ENCODE measurements around the gene TUBB2B. TPM values are rescaled to one million over a fixed set of nuclear protein-coding genes. Genes with fewer than 3 reads are reported as not detected.

Gene TUBB2B
- total RNA-seq, 1 donor from 2014 or later: 6.9 TPM

DNA sequence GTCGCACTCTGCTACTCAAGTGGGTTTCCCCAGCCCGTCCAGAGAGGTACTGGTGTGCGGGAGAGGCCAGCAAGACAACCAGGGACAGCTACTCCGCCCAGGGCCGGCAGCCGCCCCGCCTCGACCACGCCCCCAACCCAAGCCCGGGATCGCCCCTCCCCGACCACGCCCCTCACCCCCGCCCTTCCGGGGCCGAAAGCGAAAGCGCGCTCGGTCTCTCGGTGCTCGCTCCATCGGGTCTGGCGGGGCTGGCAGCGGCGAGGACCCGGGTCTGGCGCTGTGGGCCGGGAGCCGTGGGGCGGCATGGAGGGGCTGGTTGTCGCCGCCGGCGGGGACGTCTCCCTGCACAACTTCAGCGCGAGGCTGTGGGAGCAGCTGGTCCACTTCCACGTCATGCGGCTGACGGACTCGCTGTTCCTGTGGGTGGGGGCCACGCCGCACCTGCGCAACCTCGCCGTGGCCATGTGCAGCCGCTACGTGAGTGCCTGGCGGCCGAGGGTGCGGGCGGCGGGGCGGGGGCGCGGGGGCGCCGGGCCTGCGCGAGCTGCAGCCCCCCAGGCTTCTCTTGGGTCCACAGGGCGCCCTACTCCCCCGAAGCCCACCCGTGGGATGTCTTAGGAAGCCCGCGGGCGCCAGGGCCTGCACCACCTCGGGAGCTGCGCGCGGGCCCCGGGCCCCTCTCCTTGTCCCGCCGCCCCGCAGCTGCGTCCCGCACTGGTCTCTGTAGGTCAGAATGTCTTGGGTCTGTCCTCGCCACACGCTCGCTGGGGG is 31.5 kb upstream of the TUBB2B start, which contains the start of gene PSMG4:
PSMG4 (plus strand) TSS at position 228 of the 771 bp plus-strand sequence; CDS start at position 304, 76 bp downstream.
- Histone ChIP-seq H3K27me3 (no peaks in the 10 kb centered on the region), H3K27ac (peak within 1 kb of the TSS; percentile 77), H3K4me3 (peak within 1 kb of the TSS; percentile 67 to 81), H3K36me3 (peaks cover 0 to 8% of the 10 kb centered on the region in 2 donors), H3K9me3 (no peaks in the 10 kb centered on the region), H3K4me1 (peaks cover 44% of the 10 kb centered on the region)
- intact Hi-C loops (cut with DNase I): loop anchor here (5.0 kb wide), 2 partner anchors 137 to 317 kb away; no protein-coding TSS in a partner anchor
- DNase-seq (ENCODE audit: extremely low spot score in 2 of 2): no peak
- TF ChIP-seq POLR2A (IDR thresholded peaks at IDR 0.05) (peak in 1 of 2 donors; percentile 26), POLR2AphosphoS5 (IDR thresholded peaks at IDR 0.05; ENCODE audit: insufficient read depth in 1 of 2, low read depth in 1 of 2) (peak; percentile 50 to 83)
- TF ChIP-seq, protein P1, sequence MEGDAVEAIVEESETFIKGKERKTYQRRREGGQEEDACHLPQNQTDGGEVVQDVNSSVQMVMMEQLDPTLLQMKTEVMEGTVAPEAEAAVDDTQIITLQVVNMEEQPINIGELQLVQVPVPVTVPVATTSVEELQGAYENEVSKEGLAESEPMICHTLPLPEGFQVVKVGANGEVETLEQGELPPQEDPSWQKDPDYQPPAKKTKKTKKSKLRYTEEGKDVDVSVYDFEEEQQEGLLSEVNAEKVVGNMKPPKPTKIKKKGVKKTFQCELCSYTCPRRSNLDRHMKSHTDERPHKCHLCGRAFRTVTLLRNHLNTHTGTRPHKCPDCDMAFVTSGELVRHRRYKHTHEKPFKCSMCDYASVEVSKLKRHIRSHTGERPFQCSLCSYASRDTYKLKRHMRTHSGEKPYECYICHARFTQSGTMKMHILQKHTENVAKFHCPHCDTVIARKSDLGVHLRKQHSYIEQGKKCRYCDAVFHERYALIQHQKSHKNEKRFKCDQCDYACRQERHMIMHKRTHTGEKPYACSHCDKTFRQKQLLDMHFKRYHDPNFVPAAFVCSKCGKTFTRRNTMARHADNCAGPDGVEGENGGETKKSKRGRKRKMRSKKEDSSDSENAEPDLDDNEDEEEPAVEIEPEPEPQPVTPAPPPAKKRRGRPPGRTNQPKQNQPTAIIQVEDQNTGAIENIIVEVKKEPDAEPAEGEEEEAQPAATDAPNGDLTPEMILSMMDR (IDR thresholded peaks at IDR 0.05): peak in 1 of 3 experiments; percentile 19

DNA sequence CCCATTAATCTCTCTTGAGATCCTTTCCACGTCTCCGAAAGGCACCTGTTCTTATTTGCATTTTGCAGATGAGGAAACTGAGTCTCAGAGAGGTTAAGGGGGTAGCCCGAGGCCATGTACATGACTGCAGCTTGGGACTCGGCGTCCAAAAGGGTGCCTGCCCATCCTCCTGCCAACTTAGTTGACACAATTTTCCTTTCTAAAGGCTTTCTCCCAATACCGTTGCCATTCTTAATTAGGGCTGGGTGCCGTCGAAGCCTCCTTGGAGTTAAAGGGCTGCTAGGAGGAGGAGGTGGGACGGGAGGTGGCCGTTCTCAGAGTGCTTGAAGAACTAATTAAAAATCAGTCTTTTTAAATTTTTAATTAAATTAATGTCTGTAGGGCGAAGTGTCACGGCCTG is 30.7 kb upstream of the TUBB2B start:
- Histone ChIP-seq H3K36me3 (peaks cover 0 to under 1% of the 10 kb centered on the region in 2 donors), H3K27ac (peak overlapping the region; percentile 77), H3K4me1 (peaks cover 37% of the 10 kb centered on the region), H3K9me3 (no peaks in the 10 kb centered on the region), H3K4me3 (peak overlapping the region; percentile 67 to 81), H3K27me3 (no peaks in the 10 kb centered on the region)
- DNase-seq (ENCODE audit: extremely low spot score in 2 of 2): no peak
- intact Hi-C loops (cut with DNase I): loop anchor here (5.0 kb wide), 2 partner anchors 136 to 316 kb away; no protein-coding TSS in a partner anchor
- TF ChIP-seq POLR2AphosphoS5 (IDR thresholded peaks at IDR 0.05; ENCODE audit: insufficient read depth in 1 of 2, low read depth in 1 of 2): no peak
- TF ChIP-seq POLR2A (IDR thresholded peaks at IDR 0.05): no peak
- TF ChIP-seq, protein P1 (IDR thresholded peaks at IDR 0.05): no peak

DNA sequence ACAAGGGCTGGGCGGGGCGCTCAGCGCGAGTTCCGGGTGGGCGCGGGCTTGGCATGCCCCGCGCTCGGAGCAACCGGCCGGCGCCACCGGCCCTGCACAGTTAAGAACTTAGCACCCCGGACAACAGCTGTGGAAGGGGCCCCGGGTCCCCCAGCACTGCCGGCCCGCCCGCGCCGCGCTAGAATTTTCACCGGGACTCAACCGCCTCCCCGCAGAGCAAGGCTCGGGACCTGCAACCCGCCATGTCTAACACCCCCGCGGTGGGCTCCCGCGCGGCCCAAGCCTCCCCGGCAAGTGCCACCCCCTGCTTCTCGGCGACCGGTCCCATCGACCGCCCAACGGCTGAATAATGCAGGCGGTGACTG is 26.1 kb upstream of the TUBB2B start:
- intact Hi-C loops (cut with DNase I): no loop called here
- H3K36me3 ChIP-seq: no peaks in the 10 kb centered on the region
- no peak for DNase-seq (ENCODE audit: extremely low spot score in 2 of 2)

DNA sequence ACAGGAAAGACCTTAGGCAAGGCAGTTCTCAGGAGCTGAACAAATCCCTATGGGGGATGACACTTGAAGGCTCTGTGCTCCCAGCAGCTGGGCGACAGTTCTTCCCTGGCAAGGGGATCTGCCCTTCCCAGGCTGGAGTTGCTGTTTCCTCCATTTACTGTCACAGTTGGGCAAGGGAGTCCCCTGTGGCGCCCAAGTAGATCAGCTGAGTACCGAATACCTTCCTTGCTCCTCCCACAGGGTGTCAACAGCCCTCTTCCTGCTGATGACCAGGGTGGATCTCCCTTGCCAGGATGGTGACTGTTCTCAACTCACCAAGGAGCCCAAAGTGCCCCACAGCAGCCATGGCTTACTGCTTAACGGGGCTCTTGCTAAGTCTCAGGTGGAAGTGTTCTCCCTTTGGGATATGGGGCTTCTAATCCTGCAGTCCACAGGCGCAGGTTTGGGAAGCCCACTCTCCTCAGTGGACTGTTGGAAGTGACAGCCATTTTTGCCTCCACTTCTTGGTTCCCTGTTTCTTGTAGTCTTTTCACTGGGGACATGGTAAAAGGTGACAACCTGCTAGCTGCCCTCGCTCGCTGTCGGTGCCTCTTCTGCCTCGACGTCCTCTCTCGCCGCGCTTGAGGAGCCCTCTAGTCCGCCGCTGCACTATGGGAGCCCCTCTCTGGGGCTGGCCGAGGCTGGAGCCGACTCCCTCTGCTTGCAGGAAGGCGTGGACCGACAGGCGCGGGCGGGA is 25.6 kb upstream of the TUBB2B start:
- TF ChIP-seq POLR2AphosphoS5 (IDR thresholded peaks at IDR 0.05; ENCODE audit: insufficient read depth in 1 of 2, low read depth in 1 of 2) (no peak), POLR2A (IDR thresholded peaks at IDR 0.05) (no peak)
- TF ChIP-seq, protein P1 (IDR thresholded peaks at IDR 0.05): no peak
- Histone ChIP-seq H3K27ac (no peak overlapping the region), H3K4me1 (peaks cover 25% of the 10 kb centered on the region), H3K36me3 (no peaks in the 10 kb centered on the region), H3K27me3 (no peaks in the 10 kb centered on the region), H3K4me3 (no peak overlapping the region), H3K9me3 (no peaks in the 10 kb centered on the region)
- no peak for DNase-seq (ENCODE audit: extremely low spot score in 2 of 2)
- intact Hi-C loops (cut with DNase I): no loop called here

More for the DNA sequence above, 26.1 kb upstream of the TUBB2B start:
- TF ChIP-seq POLR2A (IDR thresholded peaks at IDR 0.05) (no peak), POLR2AphosphoS5 (IDR thresholded peaks at IDR 0.05; ENCODE audit: insufficient read depth in 1 of 2, low read depth in 1 of 2) (no peak)
- TF ChIP-seq, protein P1 (IDR thresholded peaks at IDR 0.05): no peak
- Histone ChIP-seq H3K4me3 (no peak overlapping the region), H3K27ac (no peak overlapping the region), H3K27me3 (no peaks in the 10 kb centered on the region), H3K4me1 (peaks cover 24% of the 10 kb centered on the region), H3K9me3 (no peaks in the 10 kb centered on the region)

Measured in vagina (tissue), 2 donors.